Thoracic aorta (tissue), 2 donors: ENCODE measurements around the gene RSU1. TPM values are rescaled to one million over a fixed set of nuclear protein-coding genes. Genes with fewer than 3 reads are reported as not detected.
"Not testable (repeated sequence)": the region's sequence is repeated elsewhere in the genome, so short reads cannot be mapped to it uniquely, and the experiment has no call there.

Source experiments
- ATAC-seq: fragments of 150-250 bp; one replicate; pipeline ENCODE4 v1.8.0; 2017; ENCODE audit warnings: low read depth; ENCODE audit not compliant: insufficient number of reproducible peaks, low FRiP score
- DNase-seq: peaks from one replicate; pipeline ENCODE4 v3.0.0-alpha.2; 2020; ENCODE audit warnings: low spot score
- H3K27ac ChIP-seq, 2 donors: fragments of 200-600 bp; sonication (generic); 1 replicate in 1 of 2; 2 replicates in 1 of 2; pipeline ENCODE4 v1.5.1; 2016; ENCODE audit warnings: mild to moderate bottlenecking in 2 of 2, moderate library complexity in 2 of 2
- H3K27me3 ChIP-seq: fragments of 200-600 bp; sonication (generic); replicated peaks from 2 replicates; pipeline ENCODE4 v1.6.0; 2016; ENCODE audit warnings: mild to moderate bottlenecking; ENCODE audit not compliant: insufficient read depth
- H3K36me3 ChIP-seq: fragments of 200-600 bp; sonication (generic); one replicate; pipeline ENCODE4 v1.5.1; 2016
- H3K4me1 ChIP-seq, 2 donors: fragments of 200-600 bp; sonication (generic); 1 replicate in 1 of 2; 2 replicates in 1 of 2; pipeline versions ENCODE4 v1.5.1 to v1.6.0; 2016; ENCODE audit warnings: low read depth in 2 of 2, mild to moderate bottlenecking in 1 of 2; ENCODE audit not compliant: control insufficient read depth in 1 of 2
- H3K4me3 ChIP-seq: fragments of 200-600 bp; sonication (generic); 2 replicates; pipeline ENCODE4 v1.5.1; 2016; ENCODE audit warnings: mild to moderate bottlenecking
- H3K9me3 ChIP-seq: fragments of 200-600 bp; sonication (generic); 2 replicates; pipeline ENCODE4 v1.5.1; 2016
- total RNA-seq, 2 donors: library from RNA; depleted of rRNA; stranded (reverse); fragments of >200 nt; gene quantifications; one replicate each; pipeline versions ENCODE4 v1.1.0 to v1.2.3, GENCODE V29; 2016
- TF ChIP-seq, protein P1 (sequence below): fragments of 200-600 bp; sonication (generic); IDR thresholded peaks from one replicate; pipeline ENCODE4 v1.5.1; 2019; ENCODE audit warnings: antibody characterized with exemption

RSU1 gene
- total RNA-seq, 2 donors from 2014 or later: 88.0 to 122 TPM

- no peak overlapping the region for H3K4me3 ChIP-seq
- TF ChIP-seq, protein P1, sequence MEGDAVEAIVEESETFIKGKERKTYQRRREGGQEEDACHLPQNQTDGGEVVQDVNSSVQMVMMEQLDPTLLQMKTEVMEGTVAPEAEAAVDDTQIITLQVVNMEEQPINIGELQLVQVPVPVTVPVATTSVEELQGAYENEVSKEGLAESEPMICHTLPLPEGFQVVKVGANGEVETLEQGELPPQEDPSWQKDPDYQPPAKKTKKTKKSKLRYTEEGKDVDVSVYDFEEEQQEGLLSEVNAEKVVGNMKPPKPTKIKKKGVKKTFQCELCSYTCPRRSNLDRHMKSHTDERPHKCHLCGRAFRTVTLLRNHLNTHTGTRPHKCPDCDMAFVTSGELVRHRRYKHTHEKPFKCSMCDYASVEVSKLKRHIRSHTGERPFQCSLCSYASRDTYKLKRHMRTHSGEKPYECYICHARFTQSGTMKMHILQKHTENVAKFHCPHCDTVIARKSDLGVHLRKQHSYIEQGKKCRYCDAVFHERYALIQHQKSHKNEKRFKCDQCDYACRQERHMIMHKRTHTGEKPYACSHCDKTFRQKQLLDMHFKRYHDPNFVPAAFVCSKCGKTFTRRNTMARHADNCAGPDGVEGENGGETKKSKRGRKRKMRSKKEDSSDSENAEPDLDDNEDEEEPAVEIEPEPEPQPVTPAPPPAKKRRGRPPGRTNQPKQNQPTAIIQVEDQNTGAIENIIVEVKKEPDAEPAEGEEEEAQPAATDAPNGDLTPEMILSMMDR: peak; percentile 67
- peaks cover 6 to 10% of the 10 kb centered on the region in 2 donors for H3K4me1 ChIP-seq
- H3K27ac ChIP-seq: no peak overlapping the region
- H3K36me3 ChIP-seq: no peaks in the 10 kb centered on the region
- no peaks in the 10 kb centered on the region for H3K9me3 ChIP-seq
- H3K27me3 ChIP-seq: no peaks in the 10 kb centered on the region
- DNase-seq (no peak), ATAC-seq (peak; percentile 60)
Observed at GRCh38 chr10:16843252-16843870, 26.1 kb upstream of the RSU1 start.

DNA sequence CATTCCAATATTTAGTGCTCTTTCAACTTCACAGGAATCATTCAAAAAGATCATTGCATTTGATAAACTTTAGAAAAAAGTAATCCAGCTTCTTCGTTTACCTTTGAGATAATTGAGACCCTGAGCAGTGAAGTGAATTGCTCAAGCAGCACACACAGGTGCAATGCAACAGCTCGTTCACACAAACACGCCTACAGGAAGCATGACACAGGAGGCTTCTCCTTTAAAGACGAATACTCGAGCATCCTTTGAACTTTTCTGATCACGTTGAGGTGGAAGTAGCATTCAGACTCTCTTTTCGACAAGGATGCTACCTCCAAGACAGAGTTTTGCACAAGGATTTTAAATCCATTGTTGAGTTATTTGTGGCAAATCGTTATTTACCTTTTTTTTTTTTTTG, 18.0 kb upstream of the RSU1 start:
- H3K27ac ChIP-seq: no peak overlapping the region
- no peaks in the 10 kb centered on the region for H3K36me3 ChIP-seq
- ATAC-seq: no peak
- peaks cover 12 to 20% of the 10 kb centered on the region in 2 donors for H3K4me1 ChIP-seq
- no peak overlapping the region for H3K4me3 ChIP-seq
- no peaks in the 10 kb centered on the region for H3K9me3 ChIP-seq
- no peak for DNase-seq
- H3K27me3 ChIP-seq: no peaks in the 10 kb centered on the region
- TF ChIP-seq, protein P1: no peak

DNA sequence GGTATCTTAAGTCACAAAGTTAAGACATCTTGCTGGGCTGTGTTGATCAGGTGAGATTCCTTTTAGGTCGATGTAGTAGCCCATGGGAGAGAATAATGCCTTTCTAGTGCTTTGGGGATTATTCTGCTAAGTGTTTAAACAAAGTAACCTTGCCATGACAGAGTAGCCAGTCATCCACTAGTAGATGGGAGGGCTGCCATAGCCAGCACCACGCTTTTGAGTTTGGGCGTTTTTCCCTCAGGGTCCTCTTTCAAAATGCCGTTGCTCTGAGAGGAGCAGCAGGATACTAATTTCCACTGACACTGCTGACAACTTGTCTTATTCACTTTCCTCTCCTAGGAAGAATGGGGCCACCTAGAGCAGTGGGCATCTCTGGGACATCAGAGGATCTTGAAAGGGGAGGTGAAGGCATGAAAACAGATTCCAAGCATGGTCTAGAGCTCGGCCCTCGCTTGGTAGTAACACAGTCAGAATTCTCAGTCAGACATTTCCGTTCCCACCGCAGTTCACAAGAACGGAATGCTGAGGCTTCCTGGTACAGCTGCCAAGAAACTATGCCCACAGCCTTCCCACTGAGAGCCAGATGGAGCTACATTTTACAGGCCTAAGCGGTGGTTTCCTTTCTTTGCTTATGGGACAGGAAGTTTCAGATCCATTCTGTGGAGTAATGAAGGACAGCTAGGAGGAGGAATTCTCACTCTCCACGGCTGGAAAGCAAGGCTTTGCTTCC, 15.3 kb upstream of the RSU1 start:
- peaks cover 12 to 38% of the 10 kb centered on the region in 2 donors for H3K4me1 ChIP-seq
- DNase-seq: no peak
- H3K4me3 ChIP-seq: peak overlapping the region; percentile 21
- TF ChIP-seq, protein P1: no peak
- peak overlapping the region; percentile 88 to 92 for H3K27ac ChIP-seq
- no peaks in the 10 kb centered on the region for H3K9me3 ChIP-seq
- H3K27me3 ChIP-seq: no peaks in the 10 kb centered on the region
- peak; percentile 82 for ATAC-seq
- H3K36me3 ChIP-seq: no peaks in the 10 kb centered on the region

DNA sequence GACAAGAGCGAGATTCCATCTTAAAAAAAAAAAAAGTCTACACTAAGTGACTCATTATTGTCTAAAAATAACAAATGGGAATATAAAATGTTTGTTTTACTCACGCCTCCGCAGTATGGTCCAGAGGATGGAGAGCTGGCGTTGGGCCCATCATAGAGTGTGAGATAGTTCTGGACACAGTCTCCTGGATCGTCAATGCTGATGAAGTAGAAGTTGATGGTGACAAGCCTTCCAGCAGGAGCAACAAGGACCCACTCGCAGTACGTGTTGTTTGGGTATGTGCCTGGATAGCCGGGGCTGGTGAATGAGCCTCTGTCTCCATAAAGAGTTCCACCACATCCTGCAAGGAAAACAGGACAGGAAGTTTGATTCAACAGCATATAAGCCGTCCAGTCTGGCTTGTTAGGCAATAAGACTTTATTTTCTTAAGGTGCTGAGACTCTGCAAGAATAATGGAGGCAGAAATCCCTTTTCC, 11.5 kb upstream of the RSU1 start:
- TF ChIP-seq, protein P1: no peak
- H3K4me1 ChIP-seq: peaks cover 12 to 40% of the 10 kb centered on the region in 2 donors
- no peak for DNase-seq
- no peaks in the 10 kb centered on the region for H3K36me3 ChIP-seq
- H3K4me3 ChIP-seq: peak overlapping the region; percentile 63
- ATAC-seq: peak; percentile 22
- no peaks in the 10 kb centered on the region for H3K9me3 ChIP-seq
- peak overlapping the region; percentile 78 to 80 for H3K27ac ChIP-seq
- no peaks in the 10 kb centered on the region for H3K27me3 ChIP-seq

GRCh38 chr10:16828114-16828568, 10.9 kb upstream of the RSU1 start:
- DNase-seq: no peak

DNA sequence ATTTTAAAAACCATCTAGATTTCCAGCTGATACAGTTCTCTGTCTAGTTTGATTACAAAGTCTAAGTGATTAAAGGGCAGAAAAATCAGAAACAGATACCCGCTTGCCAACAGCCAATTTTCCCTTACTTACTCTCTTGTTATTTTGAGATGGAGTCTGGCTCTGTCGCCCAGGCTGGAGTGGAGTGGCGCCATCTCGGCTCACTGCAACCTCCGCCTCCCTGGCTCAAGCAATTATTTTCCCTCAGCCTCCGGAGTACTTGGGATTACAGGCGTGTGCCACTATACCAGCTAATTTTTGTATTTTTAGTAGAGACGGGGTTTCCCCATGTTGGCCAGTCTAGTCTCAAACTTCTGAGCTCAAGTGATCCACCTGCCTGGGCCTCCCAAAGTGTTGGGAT, 10.2 kb upstream of the RSU1 start:
- H3K36me3 ChIP-seq, H3K27me3 ChIP-seq, DNase-seq, H3K9me3 ChIP-seq, ATAC-seq: not testable (repeated sequence)
- peak overlapping the region; percentile 78 to 80 for H3K27ac ChIP-seq
- H3K4me1 ChIP-seq: peaks cover 6 to 29% of the 10 kb centered on the region in 2 donors
- H3K4me3 ChIP-seq: peak overlapping the region; percentile 63

More at GRCh38 chr10:16828114-16828568, 10.9 kb upstream of the RSU1 start:
- TF ChIP-seq, protein P1: peak; percentile 66
- Histone ChIP-seq H3K27me3 (no peaks in the 10 kb centered on the region), H3K27ac (peak overlapping the region; percentile 78 to 80), H3K4me3 (peak overlapping the region; percentile 63), H3K4me1 (peaks cover 9 to 35% of the 10 kb centered on the region in 2 donors), H3K9me3 (no peaks in the 10 kb centered on the region), H3K36me3 (no peaks in the 10 kb centered on the region)
- peak; percentile 59 for ATAC-seq
